Neural cell (in vitro differentiated cells): ENCODE measurements around the gene AFAP1L1.

Experiments used
- EZH2 ChIP-seq: fragments of 200-600, 300-800 bp; shearing (Covaris generic), sonication (generic); IDR thresholded peaks from 2 replicates; pipeline ENCODE4 v1.6.1; 2014; ENCODE audit warnings: antibody characterized with exemption, low read length, borderline replicate concordance, mild to moderate bottlenecking; ENCODE audit not compliant: insufficient read depth, poor library complexity, severe bottlenecking
- POLR2AphosphoS5 ChIP-seq: IDR thresholded peaks from 2 replicates; pipeline ENCODE4 v1.6.1; 2012
- RAD21 ChIP-seq: fragments of 450-650 bp; conservative IDR thresholded peaks from 2 replicates; pipeline ENCODE4 v1.6.1; 2014; ENCODE audit warnings: antibody characterized with exemption, mild to moderate bottlenecking, moderate library complexity
- TAF1 ChIP-seq: IDR thresholded peaks from 2 replicates; pipeline ENCODE4 v1.6.1; 2012; ENCODE audit warnings: low read depth
- TF ChIP-seq, protein P1 (sequence below): fragments of 450-650 bp; IDR thresholded peaks from 2 replicates; pipeline ENCODE4 v1.5.1; 2014; ENCODE audit warnings: antibody characterized with exemption, mild to moderate bottlenecking, moderate library complexity; ENCODE audit not compliant: poor library complexity, severe bottlenecking
- TF ChIP-seq, protein P2 (sequence below): IDR thresholded peaks from 2 replicates; pipeline ENCODE4 v1.6.1; 2012; ENCODE audit warnings: borderline replicate concordance

DNA sequence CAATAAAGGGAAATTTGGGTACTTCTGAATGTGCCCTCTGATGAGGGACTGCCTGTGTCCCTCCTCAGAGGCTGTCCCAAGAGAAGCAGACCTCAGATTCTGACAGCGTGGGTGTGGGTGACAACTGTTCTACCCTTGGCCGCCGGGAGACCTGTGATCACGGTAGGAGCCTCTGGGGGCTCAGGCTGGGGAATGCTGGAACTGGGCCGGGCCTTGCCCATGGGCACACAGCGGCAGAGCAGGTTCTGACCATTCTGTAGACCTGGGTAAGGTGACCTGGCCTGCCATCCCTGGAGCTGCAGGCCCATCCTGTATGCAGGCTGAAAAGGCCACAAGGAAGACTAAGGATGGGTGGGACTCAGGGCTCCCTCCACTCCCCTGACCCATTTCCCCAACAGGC is 44.1 kb downstream of the AFAP1L1 start:
- TF ChIP-seq RAD21: no peak
- no peak for TF ChIP-seq TAF1
- TF ChIP-seq, protein P1, sequence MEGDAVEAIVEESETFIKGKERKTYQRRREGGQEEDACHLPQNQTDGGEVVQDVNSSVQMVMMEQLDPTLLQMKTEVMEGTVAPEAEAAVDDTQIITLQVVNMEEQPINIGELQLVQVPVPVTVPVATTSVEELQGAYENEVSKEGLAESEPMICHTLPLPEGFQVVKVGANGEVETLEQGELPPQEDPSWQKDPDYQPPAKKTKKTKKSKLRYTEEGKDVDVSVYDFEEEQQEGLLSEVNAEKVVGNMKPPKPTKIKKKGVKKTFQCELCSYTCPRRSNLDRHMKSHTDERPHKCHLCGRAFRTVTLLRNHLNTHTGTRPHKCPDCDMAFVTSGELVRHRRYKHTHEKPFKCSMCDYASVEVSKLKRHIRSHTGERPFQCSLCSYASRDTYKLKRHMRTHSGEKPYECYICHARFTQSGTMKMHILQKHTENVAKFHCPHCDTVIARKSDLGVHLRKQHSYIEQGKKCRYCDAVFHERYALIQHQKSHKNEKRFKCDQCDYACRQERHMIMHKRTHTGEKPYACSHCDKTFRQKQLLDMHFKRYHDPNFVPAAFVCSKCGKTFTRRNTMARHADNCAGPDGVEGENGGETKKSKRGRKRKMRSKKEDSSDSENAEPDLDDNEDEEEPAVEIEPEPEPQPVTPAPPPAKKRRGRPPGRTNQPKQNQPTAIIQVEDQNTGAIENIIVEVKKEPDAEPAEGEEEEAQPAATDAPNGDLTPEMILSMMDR: no peak
- TF ChIP-seq POLR2AphosphoS5: no peak
- no peak for TF ChIP-seq EZH2
- TF ChIP-seq, protein P2, sequence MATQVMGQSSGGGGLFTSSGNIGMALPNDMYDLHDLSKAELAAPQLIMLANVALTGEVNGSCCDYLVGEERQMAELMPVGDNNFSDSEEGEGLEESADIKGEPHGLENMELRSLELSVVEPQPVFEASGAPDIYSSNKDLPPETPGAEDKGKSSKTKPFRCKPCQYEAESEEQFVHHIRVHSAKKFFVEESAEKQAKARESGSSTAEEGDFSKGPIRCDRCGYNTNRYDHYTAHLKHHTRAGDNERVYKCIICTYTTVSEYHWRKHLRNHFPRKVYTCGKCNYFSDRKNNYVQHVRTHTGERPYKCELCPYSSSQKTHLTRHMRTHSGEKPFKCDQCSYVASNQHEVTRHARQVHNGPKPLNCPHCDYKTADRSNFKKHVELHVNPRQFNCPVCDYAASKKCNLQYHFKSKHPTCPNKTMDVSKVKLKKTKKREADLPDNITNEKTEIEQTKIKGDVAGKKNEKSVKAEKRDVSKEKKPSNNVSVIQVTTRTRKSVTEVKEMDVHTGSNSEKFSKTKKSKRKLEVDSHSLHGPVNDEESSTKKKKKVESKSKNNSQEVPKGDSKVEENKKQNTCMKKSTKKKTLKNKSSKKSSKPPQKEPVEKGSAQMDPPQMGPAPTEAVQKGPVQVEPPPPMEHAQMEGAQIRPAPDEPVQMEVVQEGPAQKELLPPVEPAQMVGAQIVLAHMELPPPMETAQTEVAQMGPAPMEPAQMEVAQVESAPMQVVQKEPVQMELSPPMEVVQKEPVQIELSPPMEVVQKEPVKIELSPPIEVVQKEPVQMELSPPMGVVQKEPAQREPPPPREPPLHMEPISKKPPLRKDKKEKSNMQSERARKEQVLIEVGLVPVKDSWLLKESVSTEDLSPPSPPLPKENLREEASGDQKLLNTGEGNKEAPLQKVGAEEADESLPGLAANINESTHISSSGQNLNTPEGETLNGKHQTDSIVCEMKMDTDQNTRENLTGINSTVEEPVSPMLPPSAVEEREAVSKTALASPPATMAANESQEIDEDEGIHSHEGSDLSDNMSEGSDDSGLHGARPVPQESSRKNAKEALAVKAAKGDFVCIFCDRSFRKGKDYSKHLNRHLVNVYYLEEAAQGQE: no peak
